Tibial nerve (tissue), 4 donors: ENCODE measurements around the gene ZNHIT1. TPM values are rescaled to one million over a fixed set of nuclear protein-coding genes. Genes with fewer than 3 reads are reported as not detected.

Source experiments
- DNase-seq, 2 donors: peaks; one replicate each; pipeline ENCODE4 v3.0.0-alpha.2; 2019; ENCODE audit warnings: low spot score in 2 of 2
- H3K27ac ChIP-seq, 4 donors: fragments of 200-600 bp; sonication (generic) in 3 of 4; one replicate each; pipeline ENCODE4 v1.5.1; 2017 to 2019; ENCODE audit warnings: mild to moderate bottlenecking in 1 of 4
- H3K27me3 ChIP-seq, 2 donors: fragments of 200-600 bp; sonication (generic) in 1 of 2; one replicate each; pipeline versions ENCODE4 v1.5.1 to v1.6.0; 2017 to 2019
- H3K36me3 ChIP-seq, 3 donors: fragments of 200-600 bp; sonication (generic); one replicate each; pipeline ENCODE4 v1.5.1; 2018 to 2019
- H3K4me1 ChIP-seq, 4 donors: fragments of 200-600 bp; sonication (generic) in 3 of 4; one replicate each; pipeline ENCODE4 v1.5.1; 2017 to 2019
- H3K4me3 ChIP-seq, 4 donors: fragments of 200-600 bp; sonication (generic) in 3 of 4; one replicate each; pipeline ENCODE4 v1.5.1; 2017 to 2019; ENCODE audit warnings: mild to moderate bottlenecking in 1 of 4, moderate library complexity in 1 of 4
- H3K9me3 ChIP-seq, 4 donors: fragments of 200-600 bp; sonication (generic) in 3 of 4; one replicate each; pipeline ENCODE4 v1.5.1; 2017 to 2019
- CTCF ChIP-seq, 5 experiments: fragments of 200-600 bp in 3 of 5; fragments of 450-650 bp in 2 of 5; sonication (generic) in 3 of 5; IDR thresholded peaks; one replicate each; pipeline ENCODE4 v1.5.1; 2016 to 2019; ENCODE audit warnings: antibody characterized with exemption in 5 of 5, mild to moderate bottlenecking in 3 of 5, moderate library complexity in 2 of 5
- EP300 ChIP-seq, 2 donors: sonication (generic); formaldehyde crosslinking; IDR thresholded peaks; one replicate each; pipeline ENCODE4 v1.6.1; 2017; ENCODE audit warnings: antibody characterized with exemption in 2 of 2, mild to moderate bottlenecking in 1 of 2
- POLR2A ChIP-seq, 2 donors: fragments of 450-650 bp; IDR thresholded peaks; one replicate each; pipeline ENCODE4 v1.6.1; 2017; ENCODE audit warnings: antibody characterized with exemption in 2 of 2, mild to moderate bottlenecking in 2 of 2, moderate library complexity in 2 of 2
- WGBS, 2 donors: methylation state at CpG; one replicate each; pipeline ENCODE4 v1.1.5; 2018; 5-methylcytosine and 5-hydroxymethylcytosine counted together
- total RNA-seq, 4 donors: library from RNA; depleted of rRNA; stranded (reverse); fragments of >200 nt; gene quantifications; one replicate each; pipeline ENCODE4 v1.1.0, GENCODE V29; 2016

ZNHIT1 gene
- total RNA-seq, 4 donors from 2014 or later = 90.5 to 113 (median 99.3) TPM

DNA sequence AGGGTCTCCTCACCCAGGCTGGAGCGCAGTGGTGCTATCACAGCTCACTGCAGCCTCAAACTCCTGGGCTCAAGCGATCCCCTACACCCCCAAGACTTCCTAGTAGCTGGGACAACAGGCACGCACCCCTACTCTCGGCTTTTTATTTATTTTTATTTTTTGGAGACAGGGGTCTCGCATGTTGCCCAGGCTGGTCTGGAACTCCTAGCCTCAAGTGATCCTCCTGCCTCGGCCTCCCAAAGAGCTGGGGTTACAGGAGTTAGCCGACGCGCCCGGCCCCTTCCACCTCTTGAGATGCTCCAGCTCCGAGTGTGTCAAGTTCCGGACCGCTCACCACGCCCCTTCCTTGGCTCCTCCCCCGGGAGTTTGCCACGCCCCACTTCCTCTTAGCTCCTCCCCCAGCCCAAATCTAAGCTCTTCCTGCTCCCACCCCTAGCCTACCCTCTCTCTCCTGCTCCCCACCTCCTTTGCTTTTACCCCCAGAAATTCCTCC is 44.2 kb upstream of the ZNHIT1 start:
- 5 to 9% methylated on average over 16 of the region's 16 CpGs for WGBS, 2 donors
- Histone ChIP-seq H3K27me3 (peaks cover 3 to 100% of the 10 kb centered on the region in 2 donors), H3K36me3 (no peaks in the 10 kb centered on the region), H3K4me1 (peaks cover 0 to 52% (median 27%) of the 10 kb centered on the region in 4 donors), H3K9me3 (no peaks in the 10 kb centered on the region), H3K4me3 (peak overlapping the region in 1 of 4 donors; percentile 34), H3K27ac (no peak overlapping the region)
- DNase-seq = no peak
- TF ChIP-seq POLR2A (IDR thresholded peaks at IDR 0.05) (no peak), EP300 (IDR thresholded peaks at IDR 0.05) (no peak), CTCF (IDR thresholded peaks at IDR 0.05) (no peak)

DNA sequence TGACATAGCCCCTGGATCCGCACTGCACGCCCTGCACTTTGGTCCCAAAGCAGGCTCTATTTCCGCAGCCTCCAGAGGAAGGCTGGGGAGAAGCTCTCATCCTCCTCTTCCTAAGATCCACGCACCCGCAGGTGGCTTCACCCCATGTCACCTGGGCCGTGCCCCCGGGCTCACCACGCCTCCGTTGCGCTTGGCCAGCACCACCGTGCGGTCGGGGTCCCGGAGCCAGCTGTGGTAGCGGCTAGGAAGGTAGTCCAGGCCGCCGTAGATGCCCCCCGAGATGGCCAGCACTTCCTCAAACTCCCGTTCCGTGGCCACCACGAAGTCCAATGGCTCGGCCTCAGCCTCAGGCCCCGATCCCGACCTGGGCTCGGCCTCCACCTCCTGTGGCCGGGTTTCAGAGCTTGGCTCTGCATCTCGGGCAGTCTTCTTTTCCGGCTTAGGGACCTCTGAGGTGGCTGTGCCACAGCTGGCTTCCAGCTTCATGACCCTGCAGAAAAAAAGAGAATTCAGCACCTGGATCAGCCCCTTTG is 43.6 kb upstream of the ZNHIT1 start:
- no peak for DNase-seq
- Histone ChIP-seq H3K27me3 (peaks cover 3 to 100% of the 10 kb centered on the region in 2 donors), H3K9me3 (no peaks in the 10 kb centered on the region), H3K27ac (no peak overlapping the region), H3K4me3 (no peak overlapping the region), H3K36me3 (no peaks in the 10 kb centered on the region), H3K4me1 (peaks cover 0 to 53% (median 28%) of the 10 kb centered on the region in 4 donors)
- TF ChIP-seq CTCF (IDR thresholded peaks at IDR 0.05) (no peak), EP300 (IDR thresholded peaks at IDR 0.05) (no peak), POLR2A (IDR thresholded peaks at IDR 0.05) (no peak)
- WGBS, 2 donors = 5 to 9% methylated on average over 15 to 24 of the region's 28 CpGs

DNA sequence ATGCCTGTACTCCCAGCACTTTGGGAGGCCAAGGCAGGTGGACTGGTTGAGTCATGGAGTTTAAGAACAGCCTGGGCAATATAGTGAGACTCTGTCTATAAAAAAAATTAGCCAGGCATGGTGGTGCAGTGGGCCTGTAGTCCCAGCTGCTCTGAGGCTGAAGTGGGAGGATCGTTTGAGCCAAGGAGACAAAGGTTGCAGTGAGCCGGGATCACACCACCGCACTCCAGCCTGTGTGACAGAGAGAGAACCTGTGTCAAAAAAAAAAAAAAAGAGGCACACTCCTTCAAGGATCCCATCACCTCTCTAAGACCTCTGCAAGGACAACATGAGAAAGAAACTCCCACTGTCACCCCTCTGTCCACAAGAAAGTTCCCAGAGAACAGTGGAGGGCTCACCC is 42.3 kb upstream of the ZNHIT1 start:
- H3K36me3 ChIP-seq = no peaks in the 10 kb centered on the region
- DNase-seq = no peak
- WGBS, 2 donors = 22 to 37% methylated on average over 3 of the region's 3 CpGs
- no peak overlapping the region for H3K27ac ChIP-seq
- H3K9me3 ChIP-seq = no peaks in the 10 kb centered on the region
- peaks cover 0 to 54% (median 26%) of the 10 kb centered on the region in 4 donors for H3K4me1 ChIP-seq
- TF ChIP-seq CTCF (IDR thresholded peaks at IDR 0.05) (no peak), POLR2A (IDR thresholded peaks at IDR 0.05) (no peak), EP300 (IDR thresholded peaks at IDR 0.05) (no peak)
- H3K27me3 ChIP-seq = peaks cover 3 to 100% of the 10 kb centered on the region in 2 donors
- H3K4me3 ChIP-seq = no peak overlapping the region

DNA sequence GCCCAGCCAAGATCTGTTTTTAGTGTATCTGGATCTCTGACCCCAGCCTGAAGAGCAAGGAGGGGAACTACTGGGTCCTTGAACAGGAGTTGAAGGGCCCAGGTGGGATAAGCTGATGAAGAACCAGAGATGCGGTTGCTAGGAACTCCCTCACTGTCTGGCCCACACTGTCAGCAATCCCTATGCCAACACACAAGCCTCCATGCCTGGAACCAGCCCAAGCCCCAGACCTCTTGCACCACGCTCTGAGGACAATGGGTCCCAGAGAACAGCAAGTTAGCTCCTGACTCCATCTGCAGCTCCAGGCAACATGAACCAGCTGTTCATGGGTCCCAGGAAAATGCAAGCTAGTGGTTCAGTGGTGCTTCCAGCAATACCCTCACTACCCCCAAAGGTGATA is 40.3 kb upstream of the ZNHIT1 start:
- Histone ChIP-seq H3K36me3 (no peaks in the 10 kb centered on the region), H3K9me3 (no peaks in the 10 kb centered on the region), H3K27me3 (peaks cover 0 to 96% of the 10 kb centered on the region in 2 donors), H3K4me1 (peaks cover 0 to 39% (median 17%) of the 10 kb centered on the region in 4 donors), H3K27ac (no peak overlapping the region), H3K4me3 (no peak overlapping the region)
- no peak for DNase-seq
- TF ChIP-seq CTCF (IDR thresholded peaks at IDR 0.05) (no peak), EP300 (IDR thresholded peaks at IDR 0.05) (no peak)
- WGBS, 2 donors = 59 to 70% methylated on average over 2 of the region's 2 CpGs

- H3K27me3 ChIP-seq = peaks cover 0 to 92% of the 10 kb centered on the region in 2 donors
- H3K4me1 ChIP-seq = peaks cover 0 to 24% (median 6%) of the 10 kb centered on the region in 4 donors
- no peaks in the 10 kb centered on the region for H3K9me3 ChIP-seq
- no peak for DNase-seq
- H3K4me3 ChIP-seq = no peak overlapping the region
- H3K36me3 ChIP-seq = no peaks in the 10 kb centered on the region
- no peak for TF ChIP-seq POLR2A (IDR thresholded peaks at IDR 0.05)
- no peak for TF ChIP-seq EP300 (IDR thresholded peaks at IDR 0.05)
- TF ChIP-seq CTCF (IDR thresholded peaks at IDR 0.05) = no peak
- WGBS, 2 donors = 1% methylated on average over 18 to 20 of the region's 20 CpGs
- H3K27ac ChIP-seq = no peak overlapping the region
Measured at GRCh38 chr7:101179117-101179516, 38.8 kb upstream of the ZNHIT1 start.
